Cardiac muscle cell (in vitro differentiated cells and primary cell): Measurements from ENCODE around the gene ATP1B4. TPM values are rescaled to one million over a fixed set of nuclear protein-coding genes. Genes with fewer than 3 reads are reported as not detected.
"Not testable (repeated sequence)": the region's sequence is repeated elsewhere in the genome, so short reads cannot be mapped to it uniquely, and the experiment has no call there.

ENCODE experiments used
- DNase-seq, 2 donors: peaks; one replicate each; pipeline versions ENCODE4 v3.0.0 to v3.0.0-alpha.2; 2010 to 2017; ENCODE audit warnings: low read depth in 1 of 2, low spot score in 1 of 2
- H3K27ac ChIP-seq: fragments of 200-600 bp; sonication (generic); 2 replicates; pipeline ENCODE4 v1.5.1; 2016
- H3K27me3 ChIP-seq: fragments of 200-600 bp; sonication (generic); 2 replicates; pipeline ENCODE4 v1.6.0; 2016; ENCODE audit warnings: control low read depth
- H3K36me3 ChIP-seq: fragments of 200-600 bp; sonication (generic); 2 replicates; pipeline ENCODE4 v1.5.1; 2016; ENCODE audit warnings: control low read depth
- H3K4me1 ChIP-seq: fragments of 200-600 bp; sonication (generic); 2 replicates; pipeline ENCODE4 v1.8.1; 2017; ENCODE audit warnings: low read depth, mild to moderate bottlenecking, mixed run types
- H3K4me3 ChIP-seq: fragments of 200-600 bp; sonication (generic); 2 replicates; pipeline ENCODE4 v1.5.1; 2016; ENCODE audit warnings: mild to moderate bottlenecking
- H3K9me3 ChIP-seq: fragments of 200-600 bp; sonication (generic); 2 replicates; pipeline ENCODE4 v1.5.1; 2017; ENCODE audit warnings: low read depth, mild to moderate bottlenecking, control low read depth
- polyA plus RNA-seq: library from polyadenylated mRNA; unstranded; fragments of >200 nt; fragmentation: Nextera tagmentation; extraction: Ambion mirVana; gene quantifications from 2 replicates; pipeline ENCODE4 v1.2.1, GENCODE V29; 2016
- total RNA-seq: library from RNA; depleted of rRNA; stranded (reverse); fragments of >200 nt; gene quantifications from 2 replicates; pipeline ENCODE4 v1.2.3, GENCODE V29; 2016
- TF ChIP-seq, protein P1 (sequence below): IDR thresholded peaks from 2 replicates; pipeline ENCODE4 v1.5.1; 2012; ENCODE audit warnings: low read depth, mild to moderate bottlenecking, low read length

The ATP1B4 gene
- total and polyA plus RNA-seq, 2 experiments from 2014 or later, result 0.34 to 0.45 TPM

DNA sequence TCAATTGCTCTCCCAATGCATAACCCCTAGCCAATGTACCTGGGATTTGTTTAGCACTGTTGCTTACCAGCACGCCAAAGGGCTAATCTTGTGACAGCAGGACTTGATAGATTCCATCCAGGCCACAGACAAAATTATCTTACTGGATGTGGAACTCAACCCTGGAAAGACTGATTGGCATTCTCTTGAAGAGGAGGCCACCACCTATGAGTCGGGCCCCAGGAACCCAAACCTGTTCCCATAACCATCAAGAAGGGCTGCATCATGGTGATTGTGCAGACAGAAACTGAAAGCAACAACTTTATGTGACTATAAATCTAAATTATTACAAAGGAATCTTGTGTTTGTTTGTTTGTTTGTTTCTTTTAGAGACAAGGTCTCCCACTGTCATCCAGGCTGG lies 30.8 kb upstream of the ATP1B4 start:
- no peaks in the 10 kb centered on the region for H3K4me1 ChIP-seq
- no peak for DNase-seq
- no peak overlapping the region for H3K27ac ChIP-seq
- TF ChIP-seq, protein P1, sequence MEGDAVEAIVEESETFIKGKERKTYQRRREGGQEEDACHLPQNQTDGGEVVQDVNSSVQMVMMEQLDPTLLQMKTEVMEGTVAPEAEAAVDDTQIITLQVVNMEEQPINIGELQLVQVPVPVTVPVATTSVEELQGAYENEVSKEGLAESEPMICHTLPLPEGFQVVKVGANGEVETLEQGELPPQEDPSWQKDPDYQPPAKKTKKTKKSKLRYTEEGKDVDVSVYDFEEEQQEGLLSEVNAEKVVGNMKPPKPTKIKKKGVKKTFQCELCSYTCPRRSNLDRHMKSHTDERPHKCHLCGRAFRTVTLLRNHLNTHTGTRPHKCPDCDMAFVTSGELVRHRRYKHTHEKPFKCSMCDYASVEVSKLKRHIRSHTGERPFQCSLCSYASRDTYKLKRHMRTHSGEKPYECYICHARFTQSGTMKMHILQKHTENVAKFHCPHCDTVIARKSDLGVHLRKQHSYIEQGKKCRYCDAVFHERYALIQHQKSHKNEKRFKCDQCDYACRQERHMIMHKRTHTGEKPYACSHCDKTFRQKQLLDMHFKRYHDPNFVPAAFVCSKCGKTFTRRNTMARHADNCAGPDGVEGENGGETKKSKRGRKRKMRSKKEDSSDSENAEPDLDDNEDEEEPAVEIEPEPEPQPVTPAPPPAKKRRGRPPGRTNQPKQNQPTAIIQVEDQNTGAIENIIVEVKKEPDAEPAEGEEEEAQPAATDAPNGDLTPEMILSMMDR, result no peak
- no peaks in the 10 kb centered on the region for H3K27me3 ChIP-seq
- H3K4me3 ChIP-seq, result no peak overlapping the region
- H3K36me3 ChIP-seq, result no peaks in the 10 kb centered on the region
- H3K9me3 ChIP-seq, result no peaks in the 10 kb centered on the region

DNA sequence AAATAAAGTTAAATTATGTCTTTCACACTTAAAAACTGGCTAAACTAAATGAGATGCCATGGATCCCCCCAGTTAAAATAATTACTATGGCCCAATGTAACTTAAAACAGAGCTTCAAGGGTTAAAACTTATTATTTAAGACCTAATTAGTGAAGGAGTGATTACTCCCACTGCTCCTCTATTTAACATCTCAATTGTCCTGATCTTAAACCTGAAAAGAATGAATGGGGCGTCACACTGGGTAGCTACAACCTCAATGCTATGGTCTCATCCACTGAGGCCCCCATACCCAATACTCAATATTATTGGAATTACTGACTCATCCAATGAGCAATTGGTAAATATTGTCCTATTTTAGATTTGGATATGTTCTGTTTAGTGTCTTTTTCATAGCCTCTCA lies 29.5 kb upstream of the ATP1B4 start:
- TF ChIP-seq, protein P1, result no peak
- Histone ChIP-seq H3K9me3 (peaks cover 4% of the 10 kb centered on the region), H3K4me3 (no peak overlapping the region), H3K27me3 (no peaks in the 10 kb centered on the region), H3K4me1 (no peaks in the 10 kb centered on the region), H3K36me3 (no peaks in the 10 kb centered on the region), H3K27ac (no peak overlapping the region)
- DNase-seq, result no peak

DNA sequence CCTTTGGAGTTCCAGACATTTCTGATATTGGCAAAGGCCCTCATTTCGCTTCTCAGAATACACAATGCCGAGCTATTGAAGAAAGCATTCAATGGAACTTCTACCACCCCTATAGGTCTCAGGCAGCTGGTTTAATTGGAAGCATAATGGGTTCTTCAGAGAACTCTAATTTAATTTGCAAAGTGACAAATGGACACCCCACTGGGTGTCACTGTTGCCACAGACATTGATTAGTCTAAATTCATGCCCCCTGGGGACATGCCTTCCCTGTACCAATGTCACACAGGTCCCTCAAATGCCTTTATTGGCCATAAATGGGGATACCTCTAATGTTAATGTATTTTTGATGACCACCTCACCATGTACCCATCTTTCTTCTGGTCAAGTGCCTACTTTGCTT lies 27.7 kb upstream of the ATP1B4 start:
- Histone ChIP-seq H3K36me3 (no peaks in the 10 kb centered on the region), H3K9me3 (peaks cover 4% of the 10 kb centered on the region), H3K27me3 (no peaks in the 10 kb centered on the region), H3K4me1 (no peaks in the 10 kb centered on the region), H3K27ac (no peak overlapping the region), H3K4me3 (no peak overlapping the region)
- no peak for DNase-seq
- TF ChIP-seq, protein P1, result no peak

DNA sequence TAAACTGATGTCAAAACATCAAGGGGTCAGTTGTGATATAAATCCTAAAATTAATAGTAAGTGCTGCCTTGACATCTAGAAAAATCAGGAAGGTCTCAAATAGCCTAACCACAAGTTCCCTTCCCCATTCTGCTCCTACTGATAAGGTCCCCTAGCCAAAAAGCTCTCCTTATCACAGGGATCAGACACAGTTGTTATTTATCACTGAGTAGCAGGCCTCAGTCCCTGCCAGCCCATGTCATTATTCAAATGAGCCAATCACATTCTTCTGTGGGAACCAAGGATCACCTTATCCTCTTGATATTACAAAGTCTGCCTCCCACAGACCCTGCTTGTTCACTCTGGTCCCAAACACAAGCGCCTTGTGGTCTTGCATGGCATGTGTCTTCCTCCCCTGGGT lies 27.3 kb upstream of the ATP1B4 start:
- TF ChIP-seq, protein P1, result no peak
- Histone ChIP-seq H3K36me3 (no peaks in the 10 kb centered on the region), H3K4me3 (no peak overlapping the region), H3K27me3 (no peaks in the 10 kb centered on the region), H3K9me3 (peaks cover 4% of the 10 kb centered on the region), H3K27ac (no peak overlapping the region), H3K4me1 (no peaks in the 10 kb centered on the region)
- DNase-seq, result no peak

DNA sequence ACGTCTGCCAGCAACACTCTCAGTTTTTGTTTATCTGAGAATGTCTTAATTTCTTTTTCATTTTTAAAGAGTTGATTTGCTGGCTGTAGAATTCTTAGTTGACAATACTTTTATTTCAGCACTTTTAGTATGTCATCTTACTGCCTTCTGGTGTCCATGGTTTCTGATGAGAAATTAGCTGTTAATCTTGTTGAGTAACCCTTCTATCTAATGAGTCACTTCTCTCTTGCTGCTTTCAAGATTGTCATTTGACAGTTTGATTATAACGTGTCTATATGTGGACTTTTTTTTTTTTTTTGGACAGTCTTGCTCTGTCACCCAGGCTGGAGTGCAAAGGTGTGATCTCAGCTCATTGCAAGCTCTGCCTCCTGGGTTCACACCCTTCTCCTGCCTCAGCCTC lies 26.6 kb upstream of the ATP1B4 start:
- Histone ChIP-seq H3K27me3 (no peaks in the 10 kb centered on the region), H3K9me3 (peaks cover 4% of the 10 kb centered on the region), H3K4me1 (no peaks in the 10 kb centered on the region), H3K4me3 (no peak overlapping the region), H3K27ac (no peak overlapping the region), H3K36me3 (no peaks in the 10 kb centered on the region)
- DNase-seq, result no peak
- TF ChIP-seq, protein P1, result no peak

DNA sequence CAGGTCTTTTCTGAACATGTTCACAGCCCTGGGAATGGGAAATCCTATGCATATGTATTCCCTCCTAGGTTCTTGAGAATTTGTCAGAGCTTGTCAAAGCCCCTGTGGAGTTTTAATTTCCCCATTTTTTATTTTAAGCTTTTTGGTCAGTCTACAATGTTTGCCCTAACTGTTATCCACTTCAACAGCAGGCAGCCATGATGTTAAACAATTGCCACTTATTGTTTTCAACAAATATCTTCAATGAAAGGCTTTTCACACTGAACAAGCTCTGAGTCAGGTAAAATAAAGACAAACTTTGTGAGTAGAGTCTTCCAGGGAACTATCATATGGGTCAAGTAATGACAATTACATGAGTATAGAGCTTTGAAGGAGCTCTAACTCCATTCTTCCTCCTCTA lies 25.0 kb upstream of the ATP1B4 start:
- Histone ChIP-seq H3K4me1 (no peaks in the 10 kb centered on the region), H3K27me3 (no peaks in the 10 kb centered on the region), H3K9me3 (peaks cover 4% of the 10 kb centered on the region), H3K4me3 (no peak overlapping the region), H3K27ac (no peak overlapping the region), H3K36me3 (no peaks in the 10 kb centered on the region)
- no peak for DNase-seq
- TF ChIP-seq, protein P1, result no peak

DNA sequence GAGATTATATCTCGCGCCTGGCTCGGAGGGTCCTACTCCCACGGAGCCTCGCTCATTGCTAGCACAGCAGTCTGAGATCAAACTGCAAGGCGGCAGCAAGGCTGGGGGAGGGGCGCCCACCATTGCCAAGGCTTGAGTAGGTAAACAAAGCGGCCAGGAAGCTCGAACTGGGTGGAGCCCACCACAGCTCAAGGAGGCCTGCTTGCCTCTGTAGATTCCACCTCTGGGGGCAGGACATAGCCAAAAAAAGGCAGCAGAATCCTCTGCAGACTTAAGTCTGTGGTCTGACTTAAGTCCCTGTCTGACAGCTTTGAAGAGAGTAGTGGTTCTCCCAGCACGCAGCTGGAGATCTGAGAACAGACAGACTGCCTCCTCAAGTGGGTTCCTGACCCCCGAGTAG lies 17.3 kb upstream of the ATP1B4 start:
- not testable (repeated sequence) for H3K27me3 ChIP-seq, H3K9me3 ChIP-seq, DNase-seq, H3K4me3 ChIP-seq, H3K4me1 ChIP-seq, H3K36me3 ChIP-seq, H3K27ac ChIP-seq
